ENCODE measurements around the gene ANAPC4.

DNA sequence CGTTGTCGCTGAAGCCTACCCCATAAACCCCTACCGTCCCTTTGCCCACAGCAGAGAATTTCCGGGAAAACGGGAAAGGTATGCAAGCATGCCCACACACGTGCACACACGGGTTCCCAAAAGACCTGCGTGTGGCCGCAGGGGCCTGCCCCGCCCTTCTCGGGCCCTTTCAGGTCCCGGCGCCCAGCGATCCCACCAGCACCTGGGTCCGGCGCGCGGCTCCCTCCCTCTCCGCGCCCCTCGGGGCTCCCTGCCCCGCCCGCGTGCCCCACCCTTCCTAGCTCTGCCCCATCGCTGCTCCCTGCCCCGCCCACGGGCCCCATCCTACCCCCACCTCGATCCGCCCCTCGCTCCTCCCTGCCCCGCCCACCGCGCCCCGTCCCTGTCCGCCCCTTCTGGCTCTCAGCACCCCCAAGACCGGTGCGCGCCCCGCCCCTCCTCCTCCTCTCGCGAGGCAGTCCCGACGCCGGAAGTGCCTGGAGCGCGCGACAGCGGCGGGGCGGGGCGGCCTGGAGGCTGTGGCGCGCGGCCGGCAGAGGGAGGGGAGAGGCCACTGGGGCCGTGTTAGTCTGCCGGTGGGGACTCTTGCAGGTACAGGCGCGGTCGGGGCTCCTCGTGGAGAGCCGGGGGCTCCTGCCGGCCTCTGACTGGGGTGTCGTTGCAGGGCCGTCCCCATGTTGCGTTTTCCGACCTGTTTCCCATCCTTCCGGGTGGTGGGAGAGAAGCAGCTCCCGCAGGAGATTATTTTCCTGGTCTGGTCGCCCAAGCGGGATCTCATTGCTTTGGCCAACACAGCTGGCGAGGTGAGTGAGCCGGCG, at the start of gene ANAPC4:
- TF ChIP-seq, protein P1, sequence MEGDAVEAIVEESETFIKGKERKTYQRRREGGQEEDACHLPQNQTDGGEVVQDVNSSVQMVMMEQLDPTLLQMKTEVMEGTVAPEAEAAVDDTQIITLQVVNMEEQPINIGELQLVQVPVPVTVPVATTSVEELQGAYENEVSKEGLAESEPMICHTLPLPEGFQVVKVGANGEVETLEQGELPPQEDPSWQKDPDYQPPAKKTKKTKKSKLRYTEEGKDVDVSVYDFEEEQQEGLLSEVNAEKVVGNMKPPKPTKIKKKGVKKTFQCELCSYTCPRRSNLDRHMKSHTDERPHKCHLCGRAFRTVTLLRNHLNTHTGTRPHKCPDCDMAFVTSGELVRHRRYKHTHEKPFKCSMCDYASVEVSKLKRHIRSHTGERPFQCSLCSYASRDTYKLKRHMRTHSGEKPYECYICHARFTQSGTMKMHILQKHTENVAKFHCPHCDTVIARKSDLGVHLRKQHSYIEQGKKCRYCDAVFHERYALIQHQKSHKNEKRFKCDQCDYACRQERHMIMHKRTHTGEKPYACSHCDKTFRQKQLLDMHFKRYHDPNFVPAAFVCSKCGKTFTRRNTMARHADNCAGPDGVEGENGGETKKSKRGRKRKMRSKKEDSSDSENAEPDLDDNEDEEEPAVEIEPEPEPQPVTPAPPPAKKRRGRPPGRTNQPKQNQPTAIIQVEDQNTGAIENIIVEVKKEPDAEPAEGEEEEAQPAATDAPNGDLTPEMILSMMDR (IDR thresholded peaks at IDR 0.05 in 4 of 5, conservative IDR thresholded peaks at IDR 0.05 in 1 of 5): peak in 2 of 5 experiments; percentile 32 to 37
- TF ChIP-seq POLR2A (IDR thresholded peaks at IDR 0.05): peak; percentile 38 to 56

Measured in gastrocnemius medialis (tissue), 4 donors.